ENCODE measurements around the gene AKAP12.

DNA sequence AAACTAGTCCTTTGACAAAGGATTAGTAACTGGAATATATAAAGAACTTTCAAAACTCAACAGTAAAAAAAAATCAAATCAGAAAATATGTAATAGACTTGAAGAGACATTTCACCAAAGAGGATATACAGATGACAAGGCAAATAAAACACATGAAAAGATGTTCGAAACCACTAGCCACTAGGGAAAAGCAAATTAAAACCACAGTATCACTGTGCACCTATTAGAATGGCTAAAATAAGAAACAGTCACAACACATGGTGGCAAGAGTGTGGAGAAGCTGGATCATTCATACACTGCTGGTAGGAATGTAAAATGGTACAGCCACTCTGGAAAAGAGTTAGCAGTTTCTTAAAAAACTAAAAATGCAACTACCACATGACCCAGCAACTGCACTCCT, 136.7 kb downstream of the AKAP12 start:
- TF ChIP-seq, protein P1, sequence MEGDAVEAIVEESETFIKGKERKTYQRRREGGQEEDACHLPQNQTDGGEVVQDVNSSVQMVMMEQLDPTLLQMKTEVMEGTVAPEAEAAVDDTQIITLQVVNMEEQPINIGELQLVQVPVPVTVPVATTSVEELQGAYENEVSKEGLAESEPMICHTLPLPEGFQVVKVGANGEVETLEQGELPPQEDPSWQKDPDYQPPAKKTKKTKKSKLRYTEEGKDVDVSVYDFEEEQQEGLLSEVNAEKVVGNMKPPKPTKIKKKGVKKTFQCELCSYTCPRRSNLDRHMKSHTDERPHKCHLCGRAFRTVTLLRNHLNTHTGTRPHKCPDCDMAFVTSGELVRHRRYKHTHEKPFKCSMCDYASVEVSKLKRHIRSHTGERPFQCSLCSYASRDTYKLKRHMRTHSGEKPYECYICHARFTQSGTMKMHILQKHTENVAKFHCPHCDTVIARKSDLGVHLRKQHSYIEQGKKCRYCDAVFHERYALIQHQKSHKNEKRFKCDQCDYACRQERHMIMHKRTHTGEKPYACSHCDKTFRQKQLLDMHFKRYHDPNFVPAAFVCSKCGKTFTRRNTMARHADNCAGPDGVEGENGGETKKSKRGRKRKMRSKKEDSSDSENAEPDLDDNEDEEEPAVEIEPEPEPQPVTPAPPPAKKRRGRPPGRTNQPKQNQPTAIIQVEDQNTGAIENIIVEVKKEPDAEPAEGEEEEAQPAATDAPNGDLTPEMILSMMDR (optimal IDR thresholded peaks at IDR 0.05 in 1 of 3, IDR thresholded peaks at IDR 0.05 in 1 of 3, conservative IDR thresholded peaks at IDR 0.05 in 1 of 3; ENCODE audit: extremely low read depth in 1 of 3, insufficient read depth in 2 of 3, low read length in 3 of 3) = no peak
- TF ChIP-seq EZH2 (IDR thresholded peaks at IDR 0.05; ENCODE audit: low read length) = no peak
